Fibroblast of mammary gland (primary cell): ENCODE data around the gene FNIP1.

ENCODE experiments used
- DNase-seq: peaks from one replicate; pipeline ENCODE4 v3.0.0-alpha.2; 2010; ENCODE audit warnings: low read depth
- H3K4me3 ChIP-seq: 2 replicates; pipeline ENCODE4 v1.5.1; 2011; ENCODE audit warnings: low read depth, mild to moderate bottlenecking, low read length, moderate library complexity; ENCODE audit not compliant: control insufficient read depth
- CTCF ChIP-seq: conservative IDR thresholded peaks from 2 replicates; pipeline ENCODE4 v1.5.1; 2011; ENCODE audit warnings: low read depth, low read length, inconsistent platforms; ENCODE audit not compliant: control insufficient read depth, insufficient read depth

FNIP1 gene

DNA sequence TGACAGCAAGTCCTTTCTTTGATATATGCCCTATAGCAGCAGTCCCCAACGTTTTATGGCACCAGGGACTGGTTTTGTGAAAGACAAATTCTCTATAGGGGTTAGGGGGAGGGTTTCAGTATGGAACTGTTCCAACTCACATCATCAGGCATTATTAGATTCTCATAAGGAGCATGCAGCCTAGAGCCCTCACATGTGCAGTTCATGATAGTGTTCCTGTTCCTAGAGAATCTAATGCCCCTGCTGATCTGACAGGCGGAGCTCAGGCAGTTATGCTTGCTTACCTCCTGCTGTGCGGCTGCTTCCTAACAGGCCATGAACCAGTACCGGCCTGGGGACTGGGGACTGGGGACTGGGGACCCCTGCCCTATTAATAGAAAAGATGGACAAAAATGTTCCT, 159.1 kb downstream of the FNIP1 start:
- DNase-seq = no peak
- no peak for TF ChIP-seq CTCF
- no peak overlapping the region for H3K4me3 ChIP-seq

GRCh38 chr5:131635684-131636572, 160.9 kb downstream of the FNIP1 start:
- DNase-seq = peak; percentile 38
- no peak for TF ChIP-seq CTCF
- peak overlapping the region; percentile 76 for H3K4me3 ChIP-seq

GRCh38 chr5:131634996-131635683, 161.7 kb downstream of the FNIP1 start, which contains the start of gene RAPGEF6:
Gene RAPGEF6, minus strand, starts transcription at chr5:131635229. Its CDS starts 199 bp downstream, at chr5:131635030.
- peak; percentile 100 for DNase-seq
- peak within 1 kb of the TSS; percentile 94 for H3K4me3 ChIP-seq
- no peak for TF ChIP-seq CTCF

DNA sequence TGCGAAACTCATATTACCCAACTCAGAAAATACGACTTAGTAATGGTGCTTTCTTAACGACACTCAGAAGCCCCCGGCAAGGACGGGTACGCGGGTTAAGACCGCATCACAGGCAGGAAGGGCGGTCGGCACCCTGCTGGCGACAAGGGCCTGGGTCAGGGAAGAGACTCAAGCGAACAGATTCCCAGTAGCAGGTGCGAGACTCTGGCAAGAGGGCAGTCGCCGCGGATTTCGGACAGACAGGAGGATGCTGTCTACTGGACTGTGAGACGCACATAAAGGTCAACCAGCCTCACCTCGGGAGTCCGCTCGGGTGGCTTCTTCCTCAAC, 162.2 kb downstream of the FNIP1 start:
- DNase-seq = peak; percentile 50

DNA sequence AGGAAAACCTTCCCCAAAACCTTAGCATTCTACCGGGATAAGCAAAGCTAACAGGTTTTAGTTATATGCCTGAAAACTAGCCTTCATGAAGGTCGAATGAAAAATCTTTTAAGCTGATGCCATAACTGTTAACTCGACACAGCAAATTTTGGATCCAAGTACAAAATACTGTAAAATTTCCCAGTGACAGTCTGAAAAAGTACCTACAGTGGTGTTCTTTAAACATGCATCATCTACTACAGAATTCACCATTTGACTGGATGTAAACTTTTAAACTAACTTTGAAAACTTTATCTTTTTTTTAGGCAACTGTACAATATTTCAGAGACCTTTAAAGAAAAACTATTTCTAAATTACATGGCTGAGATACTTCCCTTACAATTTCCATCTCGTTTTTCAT, 162.6 kb downstream of the FNIP1 start:
- no peak for DNase-seq
- H3K4me3 ChIP-seq = peak overlapping the region; percentile 94

More for the DNA sequence above, 162.2 kb downstream of the FNIP1 start:
- H3K4me3 ChIP-seq = peak overlapping the region; percentile 94
- TF ChIP-seq CTCF = peak; percentile 1

GRCh38 chr5:131633830-131634229, 163.0 kb downstream of the FNIP1 start:
- no peak for DNase-seq
- H3K4me3 ChIP-seq = peak overlapping the region; percentile 94
- TF ChIP-seq CTCF = no peak

More for the DNA sequence above, 162.6 kb downstream of the FNIP1 start:
- no peak for TF ChIP-seq CTCF
